ENCODE results near the gene PHLDA3.

DNA sequence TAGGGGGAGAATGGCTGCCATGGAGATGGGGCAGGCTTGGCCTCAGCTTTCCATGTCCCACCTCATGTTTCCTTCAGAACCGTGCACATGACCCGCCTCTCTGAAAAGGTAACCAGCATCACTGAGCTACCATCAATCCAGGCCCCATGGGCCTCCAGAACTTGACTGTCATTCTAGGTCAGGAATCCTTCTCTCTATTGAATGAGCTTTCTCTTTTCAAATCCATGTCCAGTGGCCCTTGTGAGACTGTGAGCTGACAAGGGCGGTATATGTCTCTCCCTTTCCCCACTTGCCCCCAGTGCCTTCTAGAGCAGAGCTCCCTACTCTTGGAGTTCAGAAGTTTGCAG is 33.5 kb upstream of the PHLDA3 start:
- TF ChIP-seq, protein P1, sequence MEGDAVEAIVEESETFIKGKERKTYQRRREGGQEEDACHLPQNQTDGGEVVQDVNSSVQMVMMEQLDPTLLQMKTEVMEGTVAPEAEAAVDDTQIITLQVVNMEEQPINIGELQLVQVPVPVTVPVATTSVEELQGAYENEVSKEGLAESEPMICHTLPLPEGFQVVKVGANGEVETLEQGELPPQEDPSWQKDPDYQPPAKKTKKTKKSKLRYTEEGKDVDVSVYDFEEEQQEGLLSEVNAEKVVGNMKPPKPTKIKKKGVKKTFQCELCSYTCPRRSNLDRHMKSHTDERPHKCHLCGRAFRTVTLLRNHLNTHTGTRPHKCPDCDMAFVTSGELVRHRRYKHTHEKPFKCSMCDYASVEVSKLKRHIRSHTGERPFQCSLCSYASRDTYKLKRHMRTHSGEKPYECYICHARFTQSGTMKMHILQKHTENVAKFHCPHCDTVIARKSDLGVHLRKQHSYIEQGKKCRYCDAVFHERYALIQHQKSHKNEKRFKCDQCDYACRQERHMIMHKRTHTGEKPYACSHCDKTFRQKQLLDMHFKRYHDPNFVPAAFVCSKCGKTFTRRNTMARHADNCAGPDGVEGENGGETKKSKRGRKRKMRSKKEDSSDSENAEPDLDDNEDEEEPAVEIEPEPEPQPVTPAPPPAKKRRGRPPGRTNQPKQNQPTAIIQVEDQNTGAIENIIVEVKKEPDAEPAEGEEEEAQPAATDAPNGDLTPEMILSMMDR (IDR thresholded peaks at IDR 0.05; ENCODE audit: borderline replicate concordance, extremely low read depth, low read length, poor library complexity, severe bottlenecking), result no peak
- TF ChIP-seq EZH2 (IDR thresholded peaks at IDR 0.05; ENCODE audit: borderline replicate concordance, low read depth, low read length, severe bottlenecking), result no peak

Measured in DND-41 (cell line).